ENCODE data around the gene ELAVL3. TPM values are rescaled to one million over a fixed set of nuclear protein-coding genes. Genes with fewer than 3 reads are reported as not detected.

ELAVL3 gene
- total and polyA plus RNA-seq, 2 donors from 2014 or later = 0.22 TPM; not detected in 1

- Histone ChIP-seq H3K9ac (ENCODE audit: low read length in 3 of 3) (no peak overlapping the region), H3K9me3 (ENCODE audit: control insufficient read depth in 2 of 3, insufficient read depth in 1 of 3, low read length in 3 of 3) (no peaks in the 10 kb centered on the region), H3K27me3 (ENCODE audit: control insufficient read depth, insufficient read depth, low read length) (peaks cover 3% of the 10 kb centered on the region), H3K4me3 (ENCODE audit: low read length in 3 of 3) (no peak overlapping the region), H3K4me1 (ENCODE audit: control insufficient read depth in 2 of 3, insufficient read depth in 2 of 3, low read depth in 1 of 3, low read length in 3 of 3) (peaks cover 0 to 15% (median 6%) of the 10 kb centered on the region in 3 donors), H3K27ac (ENCODE audit: low read depth in 2 of 2, low read length in 2 of 2) (no peak overlapping the region), H3K36me3 (ENCODE audit: control insufficient read depth in 2 of 3, insufficient read depth in 3 of 3, low read length in 3 of 3) (no peaks in the 10 kb centered on the region)
- no peak for FAIRE-seq
- TF ChIP-seq CTCF (IDR thresholded peaks at IDR 0.05; ENCODE audit: borderline replicate concordance, extremely low read depth, insufficient read depth) = no peak
- no peak for DNase-seq
- intact Hi-C loops (cut with DNase I) = no loop called here
These were observed 64.3 kb downstream of the ELAVL3 start for GRCh38 chr19:11416346-11417052.

DNA sequence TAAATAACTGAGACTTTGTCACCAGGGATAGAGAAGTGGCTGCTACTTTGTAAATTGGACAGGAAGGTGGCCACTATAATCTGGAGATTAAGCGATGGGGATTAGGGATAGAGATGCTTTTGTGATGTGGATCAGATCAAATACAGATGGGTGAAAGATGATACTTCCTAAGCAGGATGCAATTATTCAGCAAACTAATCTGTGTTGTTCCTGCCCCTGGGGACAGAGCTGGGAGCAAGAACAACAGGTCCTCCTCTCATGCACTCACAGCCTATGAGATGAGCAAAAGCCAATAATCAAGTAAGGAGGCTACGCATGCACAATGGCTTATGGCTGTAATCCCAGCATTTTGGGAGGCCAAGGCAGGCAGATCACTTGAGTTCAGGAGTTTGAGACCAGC, 66.3 kb downstream of the ELAVL3 start:
- H3K27ac ChIP-seq (ENCODE audit: low read depth in 2 of 2, low read length in 2 of 2) = no peak overlapping the region

GRCh38 chr19:11410682-11411081, 70.2 kb downstream of the ELAVL3 start:
- no peak overlapping the region for H3K27ac ChIP-seq (ENCODE audit: low read depth in 2 of 2, low read length in 2 of 2)
- H3K4me3 ChIP-seq (ENCODE audit: low read length in 3 of 3) = no peak overlapping the region
- no peak overlapping the region for H3K9ac ChIP-seq (ENCODE audit: low read length in 3 of 3)
- H3K9me3 ChIP-seq (ENCODE audit: control insufficient read depth in 2 of 3, insufficient read depth in 1 of 3, low read length in 3 of 3) = no peaks in the 10 kb centered on the region
- intact Hi-C loops (cut with DNase I) = no loop called here
- FAIRE-seq (no peak), DNase-seq (peak in 2 of 5 donors; percentile 22 to 40)
- no peak for TF ChIP-seq CTCF (IDR thresholded peaks at IDR 0.05; ENCODE audit: borderline replicate concordance, extremely low read depth, insufficient read depth)
- no peaks in the 10 kb centered on the region for H3K4me1 ChIP-seq (ENCODE audit: control insufficient read depth in 2 of 3, insufficient read depth in 2 of 3, low read depth in 1 of 3, low read length in 3 of 3)
- H3K27me3 ChIP-seq (ENCODE audit: control insufficient read depth, insufficient read depth, low read length) = no peaks in the 10 kb centered on the region
- peaks cover 0 to 4% (median 3%) of the 10 kb centered on the region in 3 donors for H3K36me3 ChIP-seq (ENCODE audit: control insufficient read depth in 2 of 3, insufficient read depth in 3 of 3, low read length in 3 of 3)

More for the DNA sequence above, 66.3 kb downstream of the ELAVL3 start:
- DNase-seq (no peak), FAIRE-seq (no peak)
- no peak overlapping the region for H3K9ac ChIP-seq (ENCODE audit: low read length in 3 of 3)
- H3K4me1 ChIP-seq (ENCODE audit: control insufficient read depth in 2 of 3, insufficient read depth in 2 of 3, low read depth in 1 of 3, low read length in 3 of 3) = peaks cover 0 to 5% (median 0%) of the 10 kb centered on the region in 3 donors
- no peaks in the 10 kb centered on the region for H3K27me3 ChIP-seq (ENCODE audit: control insufficient read depth, insufficient read depth, low read length)
- H3K4me3 ChIP-seq (ENCODE audit: low read length in 3 of 3) = no peak overlapping the region
- H3K9me3 ChIP-seq (ENCODE audit: control insufficient read depth in 2 of 3, insufficient read depth in 1 of 3, low read length in 3 of 3) = no peaks in the 10 kb centered on the region
- no peak for TF ChIP-seq CTCF (IDR thresholded peaks at IDR 0.05; ENCODE audit: borderline replicate concordance, extremely low read depth, insufficient read depth)
- peaks cover 0 to under 1% (median 0%) of the 10 kb centered on the region in 3 donors for H3K36me3 ChIP-seq (ENCODE audit: control insufficient read depth in 2 of 3, insufficient read depth in 3 of 3, low read length in 3 of 3)
- intact Hi-C loops (cut with DNase I) = no loop called here

Data from kidney (tissue), 14 donors.